Measurements from ENCODE around the gene TREM2. TPM values are rescaled to one million over a fixed set of nuclear protein-coding genes. Genes with fewer than 3 reads are reported as not detected.

TREM2 gene
- total and polyA plus RNA-seq, 10 of the 15 experiments (the other 5 are each of a cell fraction or from before 2014, with no cell fraction given): not detected

GRCh38 chr6:41171908-41172307 lies 9.0 kb upstream of the TREM2 start (continued):
- TF ChIP-seq, protein P1, sequence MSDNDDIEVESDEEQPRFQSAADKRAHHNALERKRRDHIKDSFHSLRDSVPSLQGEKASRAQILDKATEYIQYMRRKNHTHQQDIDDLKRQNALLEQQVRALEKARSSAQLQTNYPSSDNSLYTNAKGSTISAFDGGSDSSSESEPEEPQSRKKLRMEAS (IDR thresholded peaks at IDR 0.05; ENCODE audit: low read depth, low read length): no peak

DNA sequence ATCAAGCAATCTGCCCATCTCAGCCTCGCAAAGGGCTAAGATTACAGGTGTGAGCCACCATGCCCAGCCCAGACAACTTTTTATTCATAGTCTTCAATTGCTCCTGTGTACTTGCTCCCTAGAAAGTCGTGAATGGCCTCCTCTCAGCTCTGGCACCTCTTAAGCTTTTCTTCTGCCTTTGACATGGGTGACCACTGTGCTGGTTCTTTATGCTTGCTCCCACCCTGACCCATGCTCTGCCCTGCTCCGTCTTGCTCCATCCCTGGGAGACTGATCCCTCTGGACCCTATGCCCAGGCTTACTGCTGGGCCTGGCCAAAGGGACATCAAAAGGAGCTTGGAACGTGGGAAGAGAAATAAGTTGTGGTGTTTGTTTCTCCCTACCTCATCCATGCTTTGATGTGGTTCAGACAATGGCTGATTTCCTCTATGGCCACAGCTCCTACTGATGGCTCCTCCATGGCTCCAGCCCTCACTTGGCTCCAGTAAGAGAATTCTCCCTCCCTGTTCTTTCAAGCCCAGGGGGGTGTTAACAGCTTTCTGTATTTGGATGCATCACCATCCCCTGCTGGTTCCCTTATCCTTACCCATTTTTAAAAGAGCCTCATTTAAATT lies 7.7 kb upstream of the TREM2 start:
- Histone ChIP-seq H3K79me2 (ENCODE audit: control insufficient read depth, insufficient read depth, low read length) (no peaks in the 10 kb centered on the region), H3K36me3 (ENCODE audit: control insufficient read depth in 2 of 2, insufficient read depth in 2 of 2, low read length in 1 of 2) (no peaks in the 10 kb centered on the region), H3K4me1 (ENCODE audit: control insufficient read depth, insufficient read depth, low read length) (no peaks in the 10 kb centered on the region), H3K27me3 (replicated peaks in 1 of 2; ENCODE audit: control insufficient read depth in 2 of 2, insufficient read depth in 2 of 2, low read length in 1 of 2) (no peaks in the 10 kb centered on the region), H3K9me3 (replicated peaks; ENCODE audit: control insufficient read depth, insufficient read depth, low read length) (no peaks in the 10 kb centered on the region), H3K27ac (ENCODE audit: control insufficient read depth, insufficient read depth) (no peak overlapping the region), H3K9ac (ENCODE audit: control insufficient read depth, insufficient read depth, low read length) (no peak overlapping the region), H4K20me1 (ENCODE audit: control insufficient read depth, insufficient read depth) (no peaks in the 10 kb centered on the region), H3K4me2 (ENCODE audit: control insufficient read depth, insufficient read depth) (no peak overlapping the region), H2AFZ (ENCODE audit: control insufficient read depth, low read depth, low read length) (no peak overlapping the region), H3K4me3 (no peak overlapping the region)
- no peak for DNase-seq (ENCODE audit: low read depth, low spot score)
- ChIA-PET SMC1A (ENCODE audit: uncharacterized antibody, unreplicated experiment) (interaction anchor here (0.7 to 1.0 kb wide), 2 partner anchors 10 to 12 kb away, joined by 3 read pairs; no protein-coding TSS in a partner anchor), RAD21 (ENCODE audit: unreplicated experiment) (no interaction called here), CTCF (interaction anchor here (1.1 kb wide), 1 partner anchor 11 kb away, joined by 3 read pairs; no protein-coding TSS in a partner anchor), POLR2A (no interaction called here)
- ATAC-seq: no peak
- no TSS peak for BruUV-seq (replicated peaks)
- in situ Hi-C loops (cut with MboI): no loop called here
- 11% methylated on average over 4 of the region's 4 CpGs for WGBS (ENCODE audit: insufficient coverage, insufficient replicate concordance, low lambda C conversion rate, missing lambda C conversion rate)
- intact Hi-C loops (cut with micrococcal nuclease; ENCODE audit: unreplicated experiment): no loop called here
- FAIRE-seq: no peak
- TF ChIP-seq CHD2 (IDR thresholded peaks at IDR 0.05; ENCODE audit: borderline replicate concordance, low read depth, low read length) (no peak), ZBED1 (IDR thresholded peaks at IDR 0.05; ENCODE audit: borderline replicate concordance) (no peak), REST (IDR thresholded peaks at IDR 0.05; ENCODE audit: low read depth, low read length) (no peak), STAT1 (conservative IDR thresholded peaks at IDR 0.05) (no peak), ZSCAN29 (IDR thresholded peaks at IDR 0.05) (no peak)
